Activated CD8-positive, alpha-beta T cell treated with anti-CD3 and anti-CD28 coated beads for 36 hours (primary cell): ENCODE measurements around the gene BDNF. TPM values are rescaled to one million over a fixed set of nuclear protein-coding genes. Genes with fewer than 3 reads are reported as not detected.

Experiments used
- ATAC-seq: fragments of 200-7000 bp; cut with Tn5 transposase; one replicate; pipeline ENCODE4 v1.10.0; 2021; ENCODE audit warnings: mild to moderate bottlenecking, moderate library complexity
- CTCF ChIA-PET: fragments of 350-600 bp; sonication (Branson Sonifier 250); formaldehyde crosslinking; loops from one replicate; lab custom pipeline; 2021; ENCODE audit warnings: antibody characterized with exemption; lab: Charles Lee
- POLR2A ChIA-PET: fragments of 350-600 bp; sonication (Branson Sonifier 250); formaldehyde crosslinking; loops from one replicate; lab custom pipeline; 2021; ENCODE audit warnings: antibody characterized with exemption; lab: Charles Lee
- DNase-seq: peaks from one replicate; pipeline ENCODE4 v3.0.0-alpha.2; 2020
- H3K27ac Mint-ChIP-seq: one replicate; pipeline ENCODE4 v1.8.0; 2021; ENCODE audit warnings: mild to moderate bottlenecking, mixed read lengths
- H3K27me3 Mint-ChIP-seq: one replicate; pipeline ENCODE4 v1.8.0; 2021; ENCODE audit warnings: mixed read lengths
- H3K36me3 Mint-ChIP-seq: one replicate; pipeline ENCODE4 v1.8.0; 2021; ENCODE audit warnings: low read depth, mixed read lengths
- H3K4me1 Mint-ChIP-seq: one replicate; pipeline ENCODE4 v1.8.0; 2021; ENCODE audit warnings: low read depth, mixed read lengths
- H3K4me3 Mint-ChIP-seq: one replicate; pipeline ENCODE4 v1.8.0; 2021; ENCODE audit warnings: mild to moderate bottlenecking, moderate library complexity, mixed read lengths
- H3K9me3 Mint-ChIP-seq: one replicate; pipeline ENCODE4 v1.8.0; 2021; ENCODE audit warnings: mixed read lengths
- intact Hi-C: fragments of 100-400 bp; cut with micrococcal nuclease; formaldehyde crosslinking; loops from one replicate; pipeline ENCODE4 v1.10.0; 2022
- total RNA-seq, 2 experiments: library from RNA; stranded (reverse); gene quantifications; one replicate each; pipeline ENCODE4 v1.2.3, GENCODE V29; 2021
- TF ChIP-seq, protein P1 (sequence below): fragments of 200-600 bp; IDR thresholded peaks from one replicate; pipeline ENCODE4 v1.8.0; 2022; ENCODE audit warnings: antibody characterized with exemption, mild to moderate bottlenecking

The BDNF gene
- total RNA-seq, 2 experiments from 2014 or later, result not detected

DNA sequence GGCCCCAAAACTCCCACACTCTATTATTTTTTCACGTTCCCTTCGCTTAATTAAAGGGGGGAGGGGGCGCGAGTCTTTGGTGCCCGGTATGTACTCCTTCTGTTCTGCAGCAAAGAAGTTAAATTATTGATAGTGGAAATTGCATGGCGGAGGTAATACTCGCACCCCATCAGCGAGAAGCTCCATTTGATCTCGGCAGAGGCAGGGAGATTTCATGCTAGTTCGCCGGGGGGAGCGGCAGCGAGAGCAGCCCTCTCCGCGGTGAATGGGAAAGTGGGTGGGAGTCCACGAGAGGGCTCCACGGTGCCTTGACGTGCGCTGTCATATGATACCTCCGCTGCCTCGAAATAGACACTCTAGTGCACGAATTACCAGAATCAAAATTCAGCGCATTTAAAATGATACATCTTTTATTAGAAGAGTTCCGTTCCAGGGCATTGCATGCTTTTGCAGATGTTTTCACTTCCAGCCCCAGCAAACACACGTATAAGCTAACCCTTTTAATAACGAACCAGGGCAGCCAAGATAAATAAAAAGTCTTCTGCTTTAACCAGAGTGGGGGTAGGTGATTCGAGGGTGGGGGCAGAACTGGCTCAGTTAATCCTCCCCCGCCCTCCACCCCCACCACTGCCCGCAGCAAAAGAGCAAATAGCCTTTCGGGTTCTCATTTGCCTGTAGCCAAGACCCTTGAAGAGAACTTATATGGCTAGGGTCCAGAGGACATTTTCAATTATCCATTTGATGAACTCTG lies 1.3 kb upstream of the BDNF start:
- ATAC-seq, result no peak

DNA sequence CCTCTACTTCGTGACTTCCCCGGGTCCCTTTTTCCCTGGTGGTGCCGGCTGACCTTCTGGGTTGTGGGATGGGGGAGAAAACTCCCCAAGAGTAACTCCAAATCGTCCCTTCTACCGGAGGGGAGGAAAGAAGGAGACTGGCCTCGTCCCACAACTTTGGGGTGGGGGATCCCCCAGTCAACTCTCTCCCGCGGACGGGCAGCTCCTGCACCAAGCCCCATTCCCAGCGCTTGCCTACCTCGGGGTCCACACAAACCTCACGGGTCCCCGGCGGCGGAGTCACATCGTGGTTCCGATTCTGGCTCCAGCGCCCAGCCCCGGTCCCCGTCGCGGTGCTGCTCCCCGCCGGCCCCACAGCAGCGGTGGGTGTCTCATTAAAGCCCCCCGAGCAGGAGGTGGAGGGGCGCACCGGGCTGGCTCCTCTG lies 317 bp downstream of the BDNF start:
- ATAC-seq (no peak), DNase-seq (no peak)
- POLR2A ChIA-PET, result no interaction called here
- H3K4me3 Mint-ChIP-seq, result no peak overlapping the region
- CTCF ChIA-PET, result interaction anchor here (0.8 to 3.5 kb wide), 9 partner anchors 11 to 1301 kb away, joined by 3 to 49 read pairs (median 7); no protein-coding TSS in a partner anchor
- no peaks in the 10 kb centered on the region for H3K36me3 Mint-ChIP-seq
- no peaks in the 10 kb centered on the region for H3K9me3 Mint-ChIP-seq
- intact Hi-C loops, result loop anchor here (10.0 kb wide), 1 partner anchor 995 kb away; no protein-coding TSS in a partner anchor
- TF ChIP-seq, protein P1, sequence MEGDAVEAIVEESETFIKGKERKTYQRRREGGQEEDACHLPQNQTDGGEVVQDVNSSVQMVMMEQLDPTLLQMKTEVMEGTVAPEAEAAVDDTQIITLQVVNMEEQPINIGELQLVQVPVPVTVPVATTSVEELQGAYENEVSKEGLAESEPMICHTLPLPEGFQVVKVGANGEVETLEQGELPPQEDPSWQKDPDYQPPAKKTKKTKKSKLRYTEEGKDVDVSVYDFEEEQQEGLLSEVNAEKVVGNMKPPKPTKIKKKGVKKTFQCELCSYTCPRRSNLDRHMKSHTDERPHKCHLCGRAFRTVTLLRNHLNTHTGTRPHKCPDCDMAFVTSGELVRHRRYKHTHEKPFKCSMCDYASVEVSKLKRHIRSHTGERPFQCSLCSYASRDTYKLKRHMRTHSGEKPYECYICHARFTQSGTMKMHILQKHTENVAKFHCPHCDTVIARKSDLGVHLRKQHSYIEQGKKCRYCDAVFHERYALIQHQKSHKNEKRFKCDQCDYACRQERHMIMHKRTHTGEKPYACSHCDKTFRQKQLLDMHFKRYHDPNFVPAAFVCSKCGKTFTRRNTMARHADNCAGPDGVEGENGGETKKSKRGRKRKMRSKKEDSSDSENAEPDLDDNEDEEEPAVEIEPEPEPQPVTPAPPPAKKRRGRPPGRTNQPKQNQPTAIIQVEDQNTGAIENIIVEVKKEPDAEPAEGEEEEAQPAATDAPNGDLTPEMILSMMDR, result no peak
- H3K27ac Mint-ChIP-seq, result no peak overlapping the region
- H3K27me3 Mint-ChIP-seq, result peaks cover 67% of the 10 kb centered on the region
- peaks cover 22% of the 10 kb centered on the region for H3K4me1 Mint-ChIP-seq

More for the DNA sequence above, 1.3 kb upstream of the BDNF start:
- no peaks in the 10 kb centered on the region for H3K9me3 Mint-ChIP-seq
- intact Hi-C loops, result no loop called here
- peaks cover 58% of the 10 kb centered on the region for H3K27me3 Mint-ChIP-seq
- TF ChIP-seq, protein P1, result no peak
- no peak for DNase-seq
- no peaks in the 10 kb centered on the region for H3K36me3 Mint-ChIP-seq
- POLR2A ChIA-PET, result interaction anchor here (1.1 kb wide), 1 partner anchor 9 kb away, joined by 4 read pairs; no protein-coding TSS in a partner anchor
- peak overlapping the region; percentile 67 for H3K4me3 Mint-ChIP-seq
- peaks cover 22% of the 10 kb centered on the region for H3K4me1 Mint-ChIP-seq
- H3K27ac Mint-ChIP-seq, result no peak overlapping the region
- CTCF ChIA-PET, result interaction anchor here (0.8 to 3.5 kb wide), 2 partner anchors 14 to 828 kb away, joined by 4 to 49 read pairs; no protein-coding TSS in a partner anchor

GRCh38 chr11:27699242-27699925 lies 871 bp downstream of the BDNF start:
- intact Hi-C loops, result loop anchor here (10.0 kb wide), 1 partner anchor 995 kb away; no protein-coding TSS in a partner anchor
- peak overlapping the region; percentile 31 for H3K4me3 Mint-ChIP-seq

GRCh38 chr11:27698872-27699241 lies 1.4 kb downstream of the BDNF start:
- Mint-ChIP-seq H3K4me3 (peak overlapping the region; percentile 31), H3K27me3 (peaks cover 66% of the 10 kb centered on the region), H3K4me1 (peaks cover 22% of the 10 kb centered on the region), H3K27ac (no peak overlapping the region), H3K9me3 (no peaks in the 10 kb centered on the region), H3K36me3 (no peaks in the 10 kb centered on the region)
- peak; percentile 92 for ATAC-seq
- POLR2A ChIA-PET, result no interaction called here
- CTCF ChIA-PET, result interaction anchor here (0.7 to 3.5 kb wide), 17 partner anchors 12 to 1637 kb away, joined by 3 to 49 read pairs (median 3); no protein-coding TSS in a partner anchor
- peak; percentile 85 for DNase-seq
- intact Hi-C loops, result loop anchor here (10.0 kb wide), 1 partner anchor 996 kb away; no protein-coding TSS in a partner anchor
- TF ChIP-seq, protein P1, result peak; percentile 74

More at GRCh38 chr11:27699242-27699925, 871 bp downstream of the BDNF start:
- no peaks in the 10 kb centered on the region for H3K36me3 Mint-ChIP-seq
- peaks cover 22% of the 10 kb centered on the region for H3K4me1 Mint-ChIP-seq
- TF ChIP-seq, protein P1, result peak; percentile 58
- H3K27ac Mint-ChIP-seq, result no peak overlapping the region
- ATAC-seq (no peak), DNase-seq (no peak)
- ChIA-PET CTCF (interaction anchor here (0.7 to 3.5 kb wide), 18 partner anchors 11 to 1637 kb away, joined by 3 to 49 read pairs (median 3); no protein-coding TSS in a partner anchor), POLR2A (no interaction called here)
- peaks cover 66% of the 10 kb centered on the region for H3K27me3 Mint-ChIP-seq
- H3K9me3 Mint-ChIP-seq, result no peaks in the 10 kb centered on the region
